A549 (cell line): ENCODE data around the gene TPRG1L.

Source experiments
- JUN ChIP-seq, 2 experiments: fragments of >200 bp; sonication (Bioruptor Twin); formaldehyde crosslinking; IDR thresholded peaks; 2 replicates in 1 of 2; 3 replicates in 1 of 2; pipeline ENCODE4 v1.6.1; 2016 to 2017
- MYC ChIP-seq: IDR thresholded peaks from 2 replicates; pipeline ENCODE4 v1.6.1; 2012; ENCODE audit warnings: mild to moderate bottlenecking, inconsistent platforms, low read length, improper control_type of control experiment, borderline replicate concordance
- PHF8 ChIP-seq: fragments of 200-600 bp; sonication (generic); IDR thresholded peaks from 2 replicates; pipeline ENCODE4 v1.6.1; 2016; ENCODE audit warnings: low read depth, mild to moderate bottlenecking, antibody characterized with exemption, moderate library complexity, borderline replicate concordance
- POLR2A ChIP-seq: IDR thresholded peaks from 2 replicates; pipeline ENCODE4 v1.6.1; 2012; ENCODE audit warnings: mild to moderate bottlenecking, low read length
- POLR2AphosphoS2 ChIP-seq: conservative IDR thresholded peaks from 2 replicates; pipeline ENCODE4 v1.6.1; 2012; ENCODE audit warnings: low read length, improper control_type of control experiment, inconsistent platforms
- RFX5 ChIP-seq: fragments of 450-650 bp; IDR thresholded peaks from 2 replicates; pipeline ENCODE4 v1.7.1; 2014; ENCODE audit warnings: antibody characterized with exemption, mild to moderate bottlenecking, moderate library complexity
- RNF2 ChIP-seq: fragments of 200-600 bp; sonication (generic); IDR thresholded peaks from 2 replicates; pipeline ENCODE4 v1.6.1; 2016; ENCODE audit warnings: low read depth, mild to moderate bottlenecking, antibody characterized with exemption, moderate library complexity, borderline replicate concordance
- SMC3 ChIP-seq: fragments of >200 bp; sonication (Bioruptor Twin); formaldehyde crosslinking; IDR thresholded peaks from 3 replicates; pipeline ENCODE4 v1.6.1; 2018; ENCODE audit warnings: inconsistent platforms
- SREBF2 ChIP-seq: fragments of 450-650 bp; IDR thresholded peaks from 2 replicates; pipeline ENCODE4 v1.6.1; 2014; ENCODE audit warnings: mild to moderate bottlenecking, moderate library complexity
- TF ChIP-seq, protein P1 (sequence below): fragments of 200-600 bp; sonication (generic); IDR thresholded peaks from 2 replicates; pipeline ENCODE4 v1.6.1; 2016; ENCODE audit warnings: antibody characterized with exemption, mild to moderate bottlenecking, moderate library complexity
- TF ChIP-seq, protein P2 (sequence below): fragments of >200 bp; sonication (Bioruptor Twin); formaldehyde crosslinking; IDR thresholded peaks from 3 replicates; pipeline ENCODE4 v1.5.1; 2016
- TF ChIP-seq, protein P3 (sequence below): IDR thresholded peaks from 2 replicates; pipeline ENCODE4 v1.6.1; 2012

DNA sequence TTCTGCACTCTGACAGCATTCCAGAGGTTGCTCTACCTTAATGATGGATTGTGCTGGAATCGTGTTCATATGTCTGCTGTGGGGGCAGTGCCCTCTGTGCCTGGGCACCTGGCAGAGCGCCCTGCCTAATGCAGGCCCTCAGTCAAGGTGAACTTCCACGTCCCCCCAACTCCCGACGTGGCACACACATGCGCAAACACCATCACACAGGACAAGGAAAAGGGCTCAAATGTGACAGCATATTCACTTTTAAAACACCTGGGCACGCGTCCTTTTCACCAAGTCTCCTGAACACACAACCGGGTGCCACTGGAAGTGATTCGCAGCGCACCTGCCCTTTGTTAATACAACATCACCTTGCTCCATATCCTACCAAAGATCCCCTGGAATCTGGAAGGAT is 11.7 kb downstream of the TPRG1L start:
- no peak for TF ChIP-seq POLR2A
- TF ChIP-seq, protein P1, sequence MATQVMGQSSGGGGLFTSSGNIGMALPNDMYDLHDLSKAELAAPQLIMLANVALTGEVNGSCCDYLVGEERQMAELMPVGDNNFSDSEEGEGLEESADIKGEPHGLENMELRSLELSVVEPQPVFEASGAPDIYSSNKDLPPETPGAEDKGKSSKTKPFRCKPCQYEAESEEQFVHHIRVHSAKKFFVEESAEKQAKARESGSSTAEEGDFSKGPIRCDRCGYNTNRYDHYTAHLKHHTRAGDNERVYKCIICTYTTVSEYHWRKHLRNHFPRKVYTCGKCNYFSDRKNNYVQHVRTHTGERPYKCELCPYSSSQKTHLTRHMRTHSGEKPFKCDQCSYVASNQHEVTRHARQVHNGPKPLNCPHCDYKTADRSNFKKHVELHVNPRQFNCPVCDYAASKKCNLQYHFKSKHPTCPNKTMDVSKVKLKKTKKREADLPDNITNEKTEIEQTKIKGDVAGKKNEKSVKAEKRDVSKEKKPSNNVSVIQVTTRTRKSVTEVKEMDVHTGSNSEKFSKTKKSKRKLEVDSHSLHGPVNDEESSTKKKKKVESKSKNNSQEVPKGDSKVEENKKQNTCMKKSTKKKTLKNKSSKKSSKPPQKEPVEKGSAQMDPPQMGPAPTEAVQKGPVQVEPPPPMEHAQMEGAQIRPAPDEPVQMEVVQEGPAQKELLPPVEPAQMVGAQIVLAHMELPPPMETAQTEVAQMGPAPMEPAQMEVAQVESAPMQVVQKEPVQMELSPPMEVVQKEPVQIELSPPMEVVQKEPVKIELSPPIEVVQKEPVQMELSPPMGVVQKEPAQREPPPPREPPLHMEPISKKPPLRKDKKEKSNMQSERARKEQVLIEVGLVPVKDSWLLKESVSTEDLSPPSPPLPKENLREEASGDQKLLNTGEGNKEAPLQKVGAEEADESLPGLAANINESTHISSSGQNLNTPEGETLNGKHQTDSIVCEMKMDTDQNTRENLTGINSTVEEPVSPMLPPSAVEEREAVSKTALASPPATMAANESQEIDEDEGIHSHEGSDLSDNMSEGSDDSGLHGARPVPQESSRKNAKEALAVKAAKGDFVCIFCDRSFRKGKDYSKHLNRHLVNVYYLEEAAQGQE = no peak
- TF ChIP-seq, protein P2, sequence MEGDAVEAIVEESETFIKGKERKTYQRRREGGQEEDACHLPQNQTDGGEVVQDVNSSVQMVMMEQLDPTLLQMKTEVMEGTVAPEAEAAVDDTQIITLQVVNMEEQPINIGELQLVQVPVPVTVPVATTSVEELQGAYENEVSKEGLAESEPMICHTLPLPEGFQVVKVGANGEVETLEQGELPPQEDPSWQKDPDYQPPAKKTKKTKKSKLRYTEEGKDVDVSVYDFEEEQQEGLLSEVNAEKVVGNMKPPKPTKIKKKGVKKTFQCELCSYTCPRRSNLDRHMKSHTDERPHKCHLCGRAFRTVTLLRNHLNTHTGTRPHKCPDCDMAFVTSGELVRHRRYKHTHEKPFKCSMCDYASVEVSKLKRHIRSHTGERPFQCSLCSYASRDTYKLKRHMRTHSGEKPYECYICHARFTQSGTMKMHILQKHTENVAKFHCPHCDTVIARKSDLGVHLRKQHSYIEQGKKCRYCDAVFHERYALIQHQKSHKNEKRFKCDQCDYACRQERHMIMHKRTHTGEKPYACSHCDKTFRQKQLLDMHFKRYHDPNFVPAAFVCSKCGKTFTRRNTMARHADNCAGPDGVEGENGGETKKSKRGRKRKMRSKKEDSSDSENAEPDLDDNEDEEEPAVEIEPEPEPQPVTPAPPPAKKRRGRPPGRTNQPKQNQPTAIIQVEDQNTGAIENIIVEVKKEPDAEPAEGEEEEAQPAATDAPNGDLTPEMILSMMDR = no peak
- TF ChIP-seq, protein P3, sequence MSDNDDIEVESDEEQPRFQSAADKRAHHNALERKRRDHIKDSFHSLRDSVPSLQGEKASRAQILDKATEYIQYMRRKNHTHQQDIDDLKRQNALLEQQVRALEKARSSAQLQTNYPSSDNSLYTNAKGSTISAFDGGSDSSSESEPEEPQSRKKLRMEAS = no peak
- TF ChIP-seq SMC3 = no peak
- TF ChIP-seq SREBF2 = no peak
- TF ChIP-seq POLR2AphosphoS2 = no peak
- no peak for TF ChIP-seq PHF8
- TF ChIP-seq MYC = no peak
- TF ChIP-seq JUN (IDR thresholded peaks at IDR 0.05) = no peak
- no peak for TF ChIP-seq RFX5
- no peak for TF ChIP-seq RNF2
